Stimulated activated CD4-positive, alpha-beta T cell treated with anti-CD3 and anti-CD28 coated beads, TNF-alpha, amount 100 ng/mL, for 48 hours (primary cell): ENCODE results near the gene MFSD2A.
"Not testable (repeated sequence)": the region's sequence is repeated elsewhere in the genome, so short reads cannot be mapped to it uniquely, and the experiment has no call there.

Source experiments
- DNase-seq, 3 donors: peaks; one replicate each; pipeline ENCODE4 v3.0.0-alpha.2; 2020; ENCODE audit warnings: low read depth in 3 of 3

MFSD2A gene

DNA sequence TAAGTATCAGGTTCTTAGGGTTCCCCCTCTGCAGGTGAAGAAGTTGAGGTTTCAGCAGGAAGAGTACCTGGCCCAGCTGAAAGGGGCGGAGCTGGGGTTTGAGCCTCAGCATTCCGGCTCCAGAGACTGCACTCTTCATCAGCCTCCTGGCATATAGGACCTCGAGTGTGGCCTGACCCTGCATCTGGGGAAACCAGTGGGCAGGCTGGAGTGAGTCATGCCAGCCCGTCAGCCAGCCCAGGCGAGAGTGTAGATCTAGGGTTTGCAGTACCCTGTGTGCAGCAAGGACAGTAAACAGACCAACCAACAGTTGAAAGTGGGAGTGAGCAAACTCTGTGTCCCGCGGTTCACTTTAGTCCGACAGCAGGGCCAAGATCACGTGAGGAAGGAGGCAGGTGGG, 14.1 kb downstream of the MFSD2A start:
- no peak for DNase-seq

DNA sequence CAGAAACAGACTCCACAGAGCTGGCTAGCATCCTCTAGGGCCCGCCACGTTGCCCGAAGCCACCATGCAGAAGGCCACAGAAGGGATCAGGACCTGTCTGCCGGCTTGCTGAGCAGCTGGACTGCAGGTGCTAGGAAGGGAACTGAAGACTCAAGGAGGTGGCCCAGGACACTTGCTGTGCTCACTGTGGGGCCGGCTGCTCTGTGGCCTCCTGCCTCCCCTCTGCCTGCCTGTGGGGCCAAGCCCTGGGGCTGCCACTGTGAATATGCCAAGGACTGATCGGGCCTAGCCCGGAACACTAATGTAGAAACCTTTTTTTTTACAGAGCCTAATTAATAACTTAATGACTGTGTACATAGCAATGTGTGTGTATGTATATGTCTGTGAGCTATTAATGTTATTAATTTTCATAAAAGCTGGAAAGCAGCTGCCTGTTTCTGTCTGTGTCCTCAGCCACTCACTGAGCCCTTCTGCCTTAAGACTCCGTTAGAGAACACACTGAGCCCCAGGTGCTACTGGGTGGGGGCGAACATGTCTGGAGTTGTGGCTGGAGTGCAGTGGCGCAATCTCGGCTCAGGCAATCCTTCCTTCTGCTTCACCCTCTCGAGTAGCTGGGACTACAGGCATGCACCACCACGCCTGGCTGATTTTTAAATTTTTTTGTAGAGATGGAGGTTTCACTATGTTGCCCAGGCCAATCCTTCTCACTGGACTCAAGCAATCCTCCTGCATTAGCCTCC, 14.8 kb downstream of the MFSD2A start:
- DNase-seq = no peak

DNA sequence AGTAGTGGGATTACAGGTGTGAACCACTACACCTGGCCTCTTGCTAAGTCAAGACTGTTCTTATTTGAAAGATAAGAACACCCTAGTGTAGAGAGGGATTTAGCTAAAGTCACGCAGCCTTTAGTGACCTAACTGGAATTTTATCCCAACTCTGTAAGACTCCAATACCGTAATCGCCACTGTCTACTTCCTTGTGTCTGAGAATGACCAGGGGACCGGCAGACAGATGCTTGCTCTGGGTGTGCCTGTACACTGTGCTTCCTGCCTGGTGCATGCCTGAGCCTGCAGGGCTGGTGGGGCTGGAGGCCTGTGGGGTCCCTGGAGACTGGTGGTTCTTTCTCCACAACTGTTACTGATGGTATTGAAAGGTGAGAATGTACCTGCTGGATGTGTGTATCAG, 15.3 kb downstream of the MFSD2A start:
- no peak for DNase-seq

DNA sequence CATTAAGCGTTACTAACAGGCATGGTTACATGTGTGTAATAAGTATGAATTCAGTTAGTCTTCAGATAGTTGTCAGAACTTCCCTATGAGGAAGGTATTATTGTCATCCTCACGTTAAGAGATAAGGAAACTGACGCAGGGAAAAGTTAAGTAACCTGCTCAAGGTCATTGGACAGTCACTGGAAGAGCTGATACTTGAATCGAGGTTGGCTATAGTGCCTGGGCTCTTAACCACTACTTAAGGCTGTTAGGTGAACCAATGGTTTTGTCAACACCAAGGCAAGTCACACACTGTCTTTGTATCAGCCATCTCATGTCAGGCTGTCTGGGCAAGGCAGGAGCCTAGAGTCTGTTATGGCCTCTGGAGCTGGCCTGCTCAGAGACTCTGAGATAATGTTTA, 16.2 kb downstream of the MFSD2A start:
- no peak for DNase-seq

DNA sequence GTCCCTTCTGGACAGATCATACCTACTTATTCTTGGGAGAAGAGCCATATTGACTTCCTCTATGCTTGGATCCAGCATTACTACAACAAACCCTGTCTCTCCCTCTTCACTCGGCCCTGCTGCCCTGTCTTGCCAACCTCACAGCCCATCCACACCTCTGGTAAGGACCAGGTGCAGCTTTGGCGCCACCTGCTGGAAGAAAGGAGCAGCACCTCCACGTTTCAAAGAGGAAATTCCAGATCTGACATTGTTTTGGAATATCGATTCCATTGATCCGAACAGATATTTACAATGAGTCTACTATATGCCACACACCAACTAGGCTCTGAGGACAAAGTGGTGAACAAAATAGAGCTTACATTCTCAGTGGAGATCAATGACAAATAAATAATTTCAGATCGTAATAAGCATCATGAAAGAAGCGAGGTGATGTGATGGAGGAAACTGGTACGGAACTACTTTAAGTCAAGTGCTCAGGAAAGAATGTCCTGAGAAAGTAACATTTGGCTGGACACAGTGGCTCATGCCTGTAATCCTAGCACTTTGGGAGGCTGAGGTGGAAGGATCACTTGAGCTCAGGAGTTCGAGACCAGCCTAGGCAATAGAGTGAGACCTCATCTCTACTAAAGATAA, 18.7 kb downstream of the MFSD2A start:
- DNase-seq = peak; percentile 41 to 66 (median 66)

DNA sequence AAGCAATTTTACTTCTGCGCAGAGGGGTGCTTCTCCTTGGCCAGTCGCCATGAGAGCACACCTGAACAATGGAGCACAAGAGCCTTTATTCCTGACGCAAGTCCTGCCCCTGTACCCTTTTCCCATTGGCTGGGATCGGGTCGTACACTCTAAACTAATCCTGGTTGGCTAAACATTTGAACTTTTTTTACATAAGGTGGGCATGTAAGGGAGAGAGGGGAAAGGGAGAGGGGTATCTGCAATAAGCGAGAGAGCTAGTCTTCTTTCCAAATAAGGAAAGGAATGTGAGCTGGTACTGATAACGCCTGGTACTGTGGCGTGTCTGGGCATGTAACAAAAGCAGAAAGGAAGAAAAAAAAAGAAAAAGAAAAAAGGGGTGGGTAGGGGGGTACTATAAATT, 21.8 kb downstream of the MFSD2A start:
- DNase-seq = no peak

DNA sequence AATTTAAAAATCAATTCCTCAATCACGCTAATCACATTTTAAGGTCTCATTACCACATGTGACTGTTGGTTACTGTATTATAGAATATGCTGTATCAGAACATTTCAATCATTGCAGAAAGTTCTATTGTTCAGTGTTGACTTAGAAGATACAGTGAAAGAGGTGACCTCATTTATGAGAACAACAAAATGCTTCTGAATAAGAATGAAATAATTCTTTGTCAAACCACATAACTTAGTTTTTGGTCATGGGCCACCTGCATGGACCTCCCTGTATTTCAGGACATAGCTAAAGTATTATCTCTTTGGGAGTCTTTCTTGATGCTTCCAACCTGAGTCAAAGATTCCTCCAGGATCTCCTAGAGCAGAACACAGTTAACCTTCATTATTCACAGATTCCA, 22.3 kb downstream of the MFSD2A start:
- no peak for DNase-seq

DNA sequence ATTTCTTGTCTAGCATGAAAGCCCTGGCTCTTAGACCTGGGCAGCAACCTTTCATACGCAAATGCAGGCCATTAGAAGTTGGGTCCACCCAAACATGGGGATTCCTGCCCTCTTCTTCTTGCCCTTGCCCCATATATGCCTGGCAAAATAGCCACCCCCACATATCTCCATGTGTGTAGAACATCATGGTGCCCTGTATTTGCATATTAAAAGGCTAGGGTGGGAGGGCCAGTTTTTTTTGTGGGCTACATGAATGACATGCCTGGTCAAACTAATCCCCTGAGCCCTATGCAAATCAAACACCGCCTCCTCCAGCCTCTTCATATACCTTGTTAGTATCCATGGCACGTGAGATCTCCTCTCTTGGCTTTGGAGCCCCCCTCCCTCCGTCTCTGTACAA, 24.7 kb downstream of the MFSD2A start:
- DNase-seq = no peak

DNA sequence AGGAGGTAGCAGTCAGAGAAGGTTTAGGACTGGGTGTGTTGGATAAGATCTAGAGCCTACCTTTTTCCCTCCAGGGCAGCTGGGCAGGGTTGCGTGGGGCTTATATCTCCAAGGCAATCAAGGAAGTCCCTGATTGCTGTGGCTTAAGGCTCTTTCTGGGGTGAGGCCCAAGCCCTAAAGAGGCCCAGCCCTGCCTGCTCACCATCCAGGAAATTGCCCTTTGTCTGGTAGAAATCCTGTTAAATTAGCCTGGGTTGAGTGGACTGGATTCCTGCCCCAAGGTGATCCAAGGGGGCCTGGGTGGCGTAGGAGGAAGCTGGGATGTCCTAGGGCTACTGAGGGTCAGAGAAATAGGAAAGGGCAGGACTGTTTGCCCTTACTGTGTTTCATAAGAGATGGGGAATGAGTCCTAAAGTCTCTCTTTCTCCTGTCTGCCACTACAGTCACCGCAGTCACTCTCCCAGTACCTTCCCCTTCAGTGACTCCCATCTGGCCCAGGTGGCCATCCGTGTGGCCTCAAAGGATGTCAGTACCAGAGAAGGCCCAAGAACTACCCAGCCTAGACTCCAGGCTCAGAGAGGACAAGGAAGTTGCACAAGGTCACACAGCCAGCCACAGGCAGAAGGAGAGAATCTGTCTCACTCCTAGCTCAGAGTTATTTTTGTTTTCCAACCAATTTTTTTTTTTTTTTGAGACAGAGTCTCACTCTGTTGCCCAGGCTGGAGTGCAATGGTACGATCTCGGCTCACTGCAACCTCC, 25.8 kb downstream of the MFSD2A start:
- DNase-seq = no peak

DNA sequence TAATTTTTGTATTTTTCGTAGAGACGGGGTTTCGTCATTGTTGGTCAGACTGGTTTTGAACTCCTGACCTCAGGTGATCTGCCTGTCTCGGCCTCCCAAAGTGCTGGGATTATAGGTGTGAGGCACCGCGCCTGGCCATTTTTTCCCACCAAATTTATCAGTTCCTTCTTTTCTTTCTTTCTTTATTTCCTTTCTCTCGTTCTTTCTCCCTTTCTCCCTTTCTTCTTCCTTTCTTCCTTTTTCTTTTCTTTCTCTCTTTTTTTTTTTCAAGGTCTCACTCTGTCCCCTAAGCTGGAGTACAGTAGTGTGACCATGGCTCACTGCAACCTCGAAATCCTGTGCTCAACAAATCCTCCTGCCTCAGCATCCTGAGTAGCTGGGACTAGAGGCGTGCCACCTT, 26.4 kb downstream of the MFSD2A start:
- DNase-seq = no peak

DNA sequence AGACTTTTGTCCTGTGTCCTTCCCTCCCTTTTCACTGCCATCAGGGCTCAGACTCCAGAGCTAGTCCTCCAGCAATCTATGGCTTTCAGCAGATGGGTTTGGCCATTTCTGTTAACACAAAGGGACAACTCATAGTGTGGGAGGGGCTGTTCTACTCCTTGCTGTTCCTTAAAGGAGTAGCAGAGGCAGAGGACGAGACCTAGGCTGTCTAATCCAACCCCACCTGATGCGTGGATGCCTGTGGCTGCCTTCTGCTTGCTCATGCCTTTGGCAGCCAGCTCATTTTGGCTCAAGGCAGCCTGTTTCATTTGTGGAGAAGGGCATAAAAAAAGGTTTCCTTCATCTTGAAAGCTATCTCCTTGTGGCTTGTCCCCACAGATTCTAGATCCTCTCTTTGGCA, 27.0 kb downstream of the MFSD2A start:
- no peak for DNase-seq

DNA sequence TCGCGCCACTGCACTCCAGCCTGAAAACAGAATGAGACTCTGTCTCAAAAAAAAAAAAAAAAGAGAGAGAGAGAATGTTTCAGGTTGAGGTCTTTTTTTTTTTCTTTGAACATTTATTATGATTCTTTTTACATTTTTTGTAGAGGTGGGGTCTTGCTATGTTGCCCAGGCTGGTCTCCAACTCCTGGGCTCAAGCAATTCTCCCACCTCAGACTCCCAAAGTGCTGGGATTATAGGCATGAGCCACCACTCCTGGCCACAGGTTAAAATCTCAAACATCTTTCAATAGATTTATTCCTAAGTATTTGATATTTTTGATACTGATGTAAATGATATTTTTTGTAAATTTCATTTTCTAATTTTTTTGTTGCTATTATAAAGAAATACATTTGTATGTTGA, 29.5 kb downstream of the MFSD2A start:
- not testable (repeated sequence) for DNase-seq

DNA sequence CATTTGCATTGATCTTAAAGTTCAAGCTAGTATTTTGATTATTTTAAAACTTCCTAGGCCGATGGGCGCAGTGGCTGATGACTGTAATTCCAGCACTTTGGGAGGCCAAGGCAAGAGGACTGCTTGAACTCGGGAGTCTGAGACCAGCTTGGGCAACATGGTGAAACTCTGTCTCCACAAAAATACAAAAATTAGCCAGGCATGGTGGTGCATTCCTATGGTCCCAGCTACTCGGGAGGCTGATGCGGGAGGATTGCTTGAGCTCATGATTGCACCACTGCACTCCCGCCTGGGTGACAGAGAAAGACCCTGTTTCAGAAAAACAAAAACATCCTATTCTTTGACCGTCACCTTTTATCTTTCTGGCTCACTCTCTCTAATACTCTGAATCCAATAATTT, 30.0 kb downstream of the MFSD2A start:
- DNase-seq = no peak

DNA sequence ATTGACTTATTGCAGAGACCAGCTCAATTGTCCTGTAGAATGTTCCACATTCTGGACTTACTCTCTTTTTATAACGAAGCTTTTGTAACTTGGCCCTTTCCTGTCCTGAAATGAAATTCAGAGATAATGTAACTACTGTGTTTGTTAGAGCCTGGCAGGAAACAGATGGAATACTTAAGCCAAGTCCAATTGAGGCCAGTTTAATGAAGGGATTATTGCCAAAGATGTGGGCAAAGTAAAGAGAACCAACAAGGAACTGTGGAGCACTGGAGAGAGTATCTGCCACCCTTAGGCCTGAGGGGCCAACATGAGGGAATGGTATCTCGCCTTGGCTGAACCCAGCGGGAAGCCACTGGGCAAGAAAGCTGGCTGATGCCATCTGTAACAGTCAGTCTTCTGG, 32.9 kb downstream of the MFSD2A start:
- DNase-seq = no peak

DNA sequence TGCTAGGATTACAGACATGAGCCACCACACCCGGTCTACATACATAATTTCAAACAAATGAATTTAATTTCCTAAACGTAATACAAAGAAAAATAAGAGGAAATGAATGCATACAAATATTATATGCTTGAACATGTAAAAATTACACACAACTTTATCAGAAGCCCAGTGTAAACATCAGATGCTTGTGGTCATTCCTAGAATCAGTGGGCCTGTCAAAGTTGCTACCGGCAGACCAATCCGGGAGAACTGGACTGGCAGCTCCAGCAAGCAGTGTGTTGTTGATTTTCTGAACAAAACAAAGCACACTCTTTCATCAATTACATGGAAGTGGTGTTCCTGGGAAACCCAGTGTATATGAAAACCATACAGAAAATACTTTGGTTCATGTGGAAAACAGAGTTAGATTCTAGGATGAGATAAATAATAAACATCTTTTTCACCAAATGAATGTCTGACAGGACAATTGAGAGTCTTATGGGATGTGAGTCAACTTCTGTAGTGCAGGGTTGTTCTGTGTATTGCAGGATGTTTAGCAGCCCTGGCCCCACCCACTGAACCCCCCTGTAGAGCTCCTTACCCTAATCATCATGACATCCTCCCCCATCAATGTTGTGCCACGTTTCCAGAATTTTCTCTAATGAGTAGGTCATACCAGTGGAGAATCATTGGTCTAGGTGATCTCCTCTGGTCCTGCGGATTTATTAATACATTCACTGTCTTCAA, 33.8 kb downstream of the MFSD2A start:
- no peak for DNase-seq

DNA sequence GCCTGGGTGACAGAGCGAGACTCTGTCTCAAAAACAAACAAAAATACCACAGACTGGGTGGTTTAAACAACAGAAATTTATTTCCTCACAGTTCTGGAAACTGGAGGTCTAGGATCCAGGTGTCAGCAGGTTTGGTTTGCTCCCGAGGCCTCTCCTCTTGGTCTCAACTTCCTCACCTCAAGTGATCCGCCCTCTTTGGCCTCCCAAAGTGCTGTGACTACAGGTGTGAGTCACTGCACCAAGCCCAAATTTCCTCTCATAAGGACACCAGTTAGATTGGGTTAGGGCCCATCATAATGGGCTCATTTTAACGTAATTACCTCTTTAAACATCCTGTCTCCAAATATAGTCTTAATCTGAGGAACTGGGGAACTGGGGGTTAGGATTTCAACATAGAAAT, 35.5 kb downstream of the MFSD2A start:
- DNase-seq = no peak

DNA sequence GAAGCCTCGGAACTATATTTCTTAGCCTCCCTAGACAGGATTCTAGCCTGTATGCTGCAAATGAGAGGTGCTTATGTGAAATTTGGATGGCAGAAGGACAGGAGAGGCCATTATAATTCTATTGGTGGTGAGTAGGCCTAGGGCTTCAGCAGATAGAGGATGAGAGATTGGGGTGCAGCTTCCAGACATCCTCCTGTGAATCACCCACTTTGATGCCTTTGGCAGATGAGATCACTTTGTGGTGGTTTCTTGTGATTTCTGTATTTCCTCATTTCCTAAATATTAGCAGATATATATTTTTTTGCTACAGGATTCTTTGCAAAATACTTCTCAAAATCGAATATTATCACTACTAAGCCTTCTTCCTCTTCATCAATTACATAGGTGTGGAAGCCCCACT, 37.3 kb downstream of the MFSD2A start:
- DNase-seq = no peak

DNA sequence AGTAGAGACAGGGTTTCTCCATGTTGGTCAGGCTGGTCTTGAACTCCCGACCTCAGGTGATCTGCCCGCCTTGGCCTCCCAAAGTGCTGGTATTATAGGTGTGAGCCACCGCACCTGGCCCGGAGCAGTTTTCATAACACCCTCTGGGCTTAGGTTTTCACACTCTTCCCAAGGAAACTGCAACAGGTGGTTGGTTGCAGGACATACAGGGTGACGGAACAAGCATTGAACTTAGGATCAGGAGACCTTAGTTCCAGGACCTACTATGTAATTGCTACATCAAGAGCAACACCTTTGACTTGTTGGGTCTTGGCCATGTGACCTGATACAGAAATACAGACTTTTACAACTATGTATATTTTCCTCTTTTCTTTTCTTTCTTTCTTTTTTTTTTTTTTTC, 37.9 kb downstream of the MFSD2A start:
- DNase-seq = no peak

DNA sequence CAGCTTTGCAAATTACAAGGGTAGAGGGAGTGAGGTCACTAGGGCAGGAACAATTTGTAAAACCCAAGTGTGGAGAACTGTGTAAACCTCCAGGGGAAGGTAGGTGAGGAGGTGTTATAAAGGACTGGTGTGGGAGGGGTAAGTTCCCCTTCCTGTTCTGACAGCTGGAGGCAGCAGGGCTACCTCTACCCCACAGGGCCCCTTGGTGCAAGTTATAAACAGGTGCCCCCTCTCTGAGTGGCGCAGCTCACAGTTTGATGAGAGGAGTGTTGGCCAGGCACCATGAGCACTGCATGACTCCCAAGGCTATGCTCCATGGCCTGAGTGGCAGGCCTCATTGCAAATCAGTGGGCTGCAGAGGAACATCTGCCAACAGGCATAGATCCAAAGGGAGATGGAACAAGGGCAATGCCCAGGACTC, 41.0 kb downstream of the MFSD2A start:
- no peak for DNase-seq

DNA sequence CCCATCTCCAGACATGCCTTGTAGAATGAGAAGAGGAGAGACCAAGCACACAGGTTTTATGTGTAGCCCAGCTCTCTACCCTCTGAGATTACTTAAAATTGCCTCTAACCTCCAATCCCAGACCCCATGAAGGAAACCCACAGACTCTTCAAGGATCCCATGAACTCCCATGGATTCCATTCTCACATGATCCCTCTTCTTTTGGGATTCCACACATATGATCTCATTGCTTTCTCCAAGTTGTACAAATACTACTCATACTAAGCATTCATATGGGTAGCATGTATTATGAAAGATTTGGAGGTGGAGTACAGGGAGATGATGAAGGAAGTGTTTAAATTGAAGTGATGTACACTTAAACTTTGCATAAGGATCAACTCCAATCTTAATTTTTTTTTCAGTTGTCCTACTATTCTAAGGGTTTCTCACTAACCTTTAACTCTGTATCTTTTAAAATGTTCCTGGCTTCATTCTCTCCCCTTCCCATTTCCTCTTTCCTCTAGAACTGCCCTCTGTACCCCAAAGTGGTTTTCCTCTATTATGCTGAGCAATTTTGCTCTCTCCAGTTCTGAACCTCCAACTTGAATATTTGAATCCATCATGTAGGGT, 41.6 kb downstream of the MFSD2A start:
- no peak for DNase-seq

DNA sequence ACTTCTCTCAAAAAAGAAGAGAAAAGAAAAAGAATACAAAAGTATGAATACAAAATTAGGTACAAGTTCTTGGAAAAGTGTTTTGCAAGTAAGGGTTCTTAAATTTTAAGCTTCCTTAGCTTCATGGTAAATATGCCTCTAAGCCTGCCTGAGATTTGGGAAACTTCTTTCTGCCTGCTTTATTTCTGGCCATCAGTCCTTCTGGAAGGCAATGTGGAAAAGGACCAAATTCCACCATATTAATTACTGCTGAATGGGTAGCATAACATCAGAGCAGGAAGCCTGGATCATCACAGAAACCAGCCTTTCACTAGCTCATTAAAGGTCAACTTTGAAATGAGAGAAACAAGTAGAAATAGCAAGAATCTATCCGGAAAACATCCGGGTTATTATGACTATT, 46.5 kb downstream of the MFSD2A start:
- DNase-seq = no peak
